ENCODE results near the gene CNKSR2.

CNKSR2 gene

DNA sequence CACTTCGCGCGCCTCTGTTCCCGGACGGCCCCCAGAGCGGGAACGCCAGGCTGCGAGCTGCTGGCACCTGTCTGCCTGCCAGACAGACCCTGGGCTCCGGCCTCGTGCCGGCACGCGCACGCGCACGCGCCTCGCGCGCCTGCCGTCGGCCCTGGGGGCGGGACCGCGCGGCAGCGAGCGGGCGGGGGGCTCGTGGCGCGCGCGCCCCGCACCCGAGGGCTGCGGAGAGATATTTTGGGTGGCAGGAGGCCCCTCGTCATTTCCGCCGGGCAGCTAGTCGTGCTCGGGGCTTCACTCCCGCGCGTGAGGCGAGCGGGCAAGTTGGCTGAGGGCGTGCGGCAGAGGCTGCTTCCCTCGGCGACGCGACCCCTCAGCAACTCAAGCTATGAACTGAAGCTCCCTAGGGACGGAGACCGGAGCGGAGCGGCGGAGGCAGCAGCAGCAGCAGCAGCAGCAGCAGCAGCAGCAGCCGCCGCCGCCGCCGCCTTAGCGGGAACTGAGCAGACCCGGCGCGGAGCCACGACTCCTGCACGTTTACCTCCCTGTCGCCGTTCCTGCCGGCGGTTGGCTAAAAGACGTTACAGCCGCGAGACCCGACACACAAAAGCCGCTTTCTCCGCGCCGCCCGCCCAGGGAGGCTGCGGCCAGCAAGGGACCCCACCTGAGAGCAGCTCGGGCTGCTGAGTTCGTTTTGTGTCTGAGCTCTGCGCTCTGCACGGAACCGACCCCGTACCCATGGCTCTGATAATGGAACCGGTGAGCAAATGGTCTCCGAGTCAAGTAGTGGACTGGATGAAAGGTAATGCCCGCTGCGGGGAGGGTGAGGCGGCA is at the start of gene CNKSR2:
TSS of gene CNKSR2 (plus strand) at position 256 of the 831 bp plus-strand sequence. CDS start at position 736, 480 bp downstream.
- peak; percentile 76 for DNase-seq

GRCh38 chrX:21354725-21355124 is 19.5 kb upstream of the CNKSR2 start:
- DNase-seq: no peak

DNA sequence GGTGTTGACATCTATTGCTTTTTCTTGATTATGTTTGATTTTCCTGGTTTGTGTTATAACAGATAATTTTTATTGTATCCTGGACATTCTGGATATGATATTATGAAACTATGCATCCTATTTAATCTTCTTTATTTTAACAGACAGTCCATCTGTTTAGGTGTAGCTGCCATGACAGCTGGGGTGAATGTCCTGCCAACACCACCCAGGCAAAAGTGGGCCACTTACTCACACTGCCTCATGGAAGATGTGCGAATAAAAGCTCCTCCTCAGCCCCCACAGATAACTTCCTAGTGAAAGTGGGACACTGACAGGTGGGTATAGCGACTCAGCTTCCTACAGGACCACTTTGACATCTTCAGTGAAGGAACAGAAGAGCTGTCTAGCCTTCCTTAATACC is 18.4 kb upstream of the CNKSR2 start:
- DNase-seq: no peak

DNA sequence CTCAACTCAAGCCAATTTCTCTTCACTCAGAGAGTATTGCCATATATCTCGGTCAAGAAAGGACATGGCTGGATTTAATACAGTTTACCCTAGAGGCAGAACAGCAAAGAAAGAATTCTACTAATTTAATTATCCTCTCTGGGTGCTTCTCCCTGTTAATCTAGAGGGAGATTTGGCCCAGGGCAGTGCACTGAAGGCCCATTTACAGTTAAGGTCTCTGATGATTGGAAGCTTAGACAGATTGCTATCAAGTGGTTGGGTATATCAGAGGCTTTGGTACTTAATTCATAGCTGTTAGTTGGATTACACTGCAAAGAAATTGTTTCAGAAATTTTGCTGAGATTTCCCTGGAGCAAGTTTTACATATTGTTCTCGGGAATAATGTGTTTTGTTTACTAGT is 4.6 kb upstream of the CNKSR2 start:
- DNase-seq: no peak

GRCh38 chrX:21373001-21373400 is 1.2 kb upstream of the CNKSR2 start:
- no peak for DNase-seq

- DNase-seq: peak; percentile 36
Observed at GRCh38 chrX:21373637-21374162, 518 bp upstream of the CNKSR2 start.

DNA sequence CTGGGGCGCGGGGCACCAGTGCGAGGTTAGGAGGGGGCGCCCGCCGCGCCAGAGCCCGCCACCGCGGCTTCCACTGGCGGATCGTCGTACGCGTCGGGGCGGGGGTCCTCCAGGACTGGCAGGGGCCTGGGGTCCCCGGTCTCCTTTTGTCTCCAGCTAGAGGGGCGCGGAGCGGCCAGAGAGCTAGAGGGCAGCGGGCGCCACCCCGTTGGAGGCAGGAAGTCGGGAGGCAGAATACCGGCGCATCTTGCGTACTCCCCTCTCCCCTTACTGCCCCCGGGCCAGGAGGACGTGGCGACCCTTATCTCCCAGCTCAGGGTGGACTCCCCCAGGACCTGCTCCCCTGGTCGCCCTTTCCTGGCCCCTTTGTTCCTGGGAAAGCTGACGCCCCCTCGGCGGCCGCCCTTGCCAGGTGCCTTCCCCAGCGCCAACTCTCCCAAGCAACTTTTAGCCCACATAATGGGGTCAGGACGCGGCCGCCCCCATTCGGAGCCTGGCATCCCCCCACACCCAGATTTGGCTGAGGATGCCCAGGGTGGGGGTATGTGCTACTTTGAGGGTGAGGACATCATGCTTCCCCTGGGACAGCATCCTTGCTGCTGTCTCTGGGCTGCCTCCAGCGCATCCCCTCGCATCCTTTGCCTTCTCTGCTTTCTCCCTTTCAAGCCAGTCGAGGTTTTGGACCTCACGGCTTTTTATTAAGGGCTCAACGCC is 933 bp downstream of the CNKSR2 start:
- DNase-seq: no peak

DNA sequence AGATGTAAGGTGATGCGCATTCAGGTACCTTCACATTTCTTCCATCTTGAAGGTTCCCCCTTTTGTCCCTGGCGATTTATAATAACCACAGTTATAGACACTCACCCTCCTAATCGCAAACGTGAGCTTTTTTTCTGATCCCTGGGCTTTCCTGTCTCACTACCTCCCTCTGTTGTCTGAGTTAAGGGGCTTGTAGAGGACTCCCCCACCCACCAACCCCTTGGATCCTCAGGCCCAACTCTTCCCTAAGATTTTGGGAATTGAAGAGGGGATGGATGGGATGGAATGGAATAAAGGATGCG is 1.4 kb downstream of the CNKSR2 start:
- peak; percentile 25 for DNase-seq

DNA sequence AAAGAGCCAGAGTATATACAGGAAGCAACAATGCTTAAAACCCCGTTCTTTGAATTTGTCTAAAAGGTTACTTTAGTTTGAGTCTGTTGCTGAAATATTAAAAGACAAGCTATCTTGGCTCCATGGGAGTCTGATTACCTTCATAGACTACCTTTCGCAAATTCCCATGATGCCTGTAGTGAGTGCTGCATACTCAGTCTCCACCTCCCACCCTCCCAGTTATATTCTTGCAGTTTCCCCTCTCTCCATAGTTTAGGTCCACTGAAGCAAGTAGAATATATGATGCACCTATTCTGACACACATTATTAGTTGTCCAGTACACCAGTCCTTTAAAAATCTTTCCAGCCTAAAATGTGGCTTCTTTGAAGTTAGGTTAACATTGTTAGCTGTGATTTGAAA is 2.4 kb downstream of the CNKSR2 start:
- no peak for DNase-seq

GRCh38 chrX:21379991-21380390 is 5.8 kb downstream of the CNKSR2 start:
- DNase-seq: no peak

DNA sequence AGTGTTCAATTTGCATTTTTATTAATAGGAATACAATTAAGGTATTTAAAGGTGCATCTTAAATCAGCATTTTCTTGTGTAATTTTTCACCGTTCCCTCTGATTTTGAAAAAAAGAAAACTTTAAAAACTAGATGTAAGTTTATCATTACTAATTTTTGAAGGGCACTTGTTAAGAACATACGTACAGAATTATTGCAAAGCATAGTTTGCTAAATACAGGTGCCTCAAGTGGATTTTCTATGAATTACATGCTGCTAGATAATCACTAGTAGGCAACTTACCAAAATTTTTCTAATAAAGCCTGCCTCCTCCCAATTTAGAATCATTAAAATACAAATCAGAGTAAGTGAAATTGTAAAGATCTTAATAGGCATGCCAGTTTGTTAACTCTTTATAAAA is 8.5 kb downstream of the CNKSR2 start:
- no peak for DNase-seq

GRCh38 chrX:21383546-21383945 is 9.3 kb downstream of the CNKSR2 start:
- no peak for DNase-seq

DNA sequence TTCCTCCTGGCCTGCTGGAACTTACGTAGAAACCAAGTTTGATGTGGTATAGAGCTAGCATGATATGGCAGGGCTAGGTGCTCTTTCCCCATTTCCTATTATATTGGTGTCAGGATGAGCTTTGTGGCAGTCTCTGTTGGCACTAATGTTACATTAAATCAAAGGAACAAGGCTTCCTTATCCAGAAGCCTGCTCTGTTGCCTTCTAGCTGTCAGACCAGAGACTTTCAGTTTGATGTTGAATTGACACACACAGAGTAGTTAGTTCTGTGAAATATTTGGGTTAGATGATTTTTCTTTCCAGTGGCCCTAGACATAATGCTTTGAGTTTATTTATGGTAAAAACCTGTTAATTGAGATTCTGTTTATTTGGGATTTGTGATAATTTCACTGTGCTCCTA is 10.0 kb downstream of the CNKSR2 start:
- no peak for DNase-seq

DNA sequence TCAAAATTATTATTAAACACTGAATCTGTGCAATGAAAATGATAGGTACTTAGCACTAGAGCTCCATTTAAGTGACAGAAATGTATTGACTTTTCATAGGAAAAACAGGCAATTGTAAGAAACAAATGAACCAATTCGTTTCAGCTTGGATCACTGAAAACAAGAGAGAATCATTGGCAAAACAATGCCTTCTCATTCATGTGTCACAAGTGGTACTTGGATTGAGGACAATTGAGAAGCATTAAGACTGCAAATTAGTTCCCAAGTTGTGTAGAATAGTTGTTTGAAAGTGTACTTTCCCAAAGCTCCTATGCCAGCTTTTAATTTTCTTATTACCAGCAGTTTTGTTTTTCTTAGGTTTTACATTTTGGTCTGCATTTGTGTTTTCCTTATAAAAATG is 20.6 kb downstream of the CNKSR2 start:
- no peak for DNase-seq

DNA sequence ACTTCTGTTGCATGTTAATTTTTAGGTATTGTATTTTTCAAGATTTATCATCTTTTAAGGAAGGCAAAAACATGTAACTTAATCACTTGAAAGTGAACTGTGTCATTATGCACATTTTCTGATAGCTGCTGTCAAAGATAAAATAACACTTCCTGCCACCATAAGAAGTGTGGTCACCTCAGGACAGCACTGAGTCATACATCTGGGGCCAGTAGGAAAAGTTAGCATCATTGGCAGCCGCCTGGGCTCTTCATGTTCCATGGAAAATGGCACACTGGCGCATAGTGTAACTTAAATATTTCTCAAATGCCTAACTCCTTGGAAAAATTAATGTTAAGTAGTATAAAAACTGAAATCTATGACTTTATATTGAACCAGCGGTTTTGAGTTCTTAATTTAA is 24.2 kb downstream of the CNKSR2 start:
- no peak for DNase-seq

GRCh38 chrX:21400408-21401121 is 26.3 kb downstream of the CNKSR2 start:
- no peak for DNase-seq

GRCh38 chrX:21408307-21408706 is 34.1 kb downstream of the CNKSR2 start:
- DNase-seq: no peak

DNA sequence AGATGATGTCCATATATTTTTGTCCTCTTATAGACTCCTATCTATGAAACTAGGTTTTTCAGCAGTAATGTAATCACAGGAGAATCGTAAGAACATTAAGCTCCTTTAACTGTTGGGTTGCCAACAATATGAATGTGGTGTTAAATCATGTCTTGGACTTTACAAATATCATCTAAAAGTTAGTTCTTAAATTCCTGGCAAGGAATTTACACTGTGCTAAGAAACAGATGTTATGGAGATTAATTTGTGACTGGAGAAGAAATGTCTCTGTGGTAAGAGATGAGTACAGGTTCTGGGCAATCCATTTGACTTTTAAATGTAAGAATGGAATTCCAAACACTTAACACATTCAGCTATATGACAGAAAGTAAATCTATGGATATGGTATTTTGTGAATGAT is 34.6 kb downstream of the CNKSR2 start:
- no peak for DNase-seq

DNA sequence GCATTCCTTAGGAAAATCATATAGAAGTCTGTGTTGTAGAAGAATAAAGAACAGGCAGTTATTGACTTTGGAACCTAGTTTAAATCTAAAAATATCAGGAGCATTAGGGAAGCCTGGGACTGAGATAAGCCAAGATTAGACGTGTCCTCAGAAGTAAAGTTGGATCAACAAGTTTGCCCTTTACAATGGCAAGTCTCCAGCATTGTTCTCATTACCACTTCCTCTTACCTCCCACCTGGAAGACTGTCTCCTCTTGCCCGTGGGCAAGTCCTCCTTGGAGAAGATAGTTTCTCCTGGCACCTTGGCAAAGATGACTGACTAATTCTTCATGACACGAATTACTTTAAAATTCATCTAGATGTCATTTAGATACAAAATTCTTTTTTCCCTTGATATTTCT is 37.8 kb downstream of the CNKSR2 start:
- no peak for DNase-seq

- DNase-seq: no peak
Observed at GRCh38 chrX:21412883-21413282, 38.7 kb downstream of the CNKSR2 start.

GRCh38 chrX:21427086-21427485 is 52.9 kb downstream of the CNKSR2 start:
- no peak for DNase-seq

DNA sequence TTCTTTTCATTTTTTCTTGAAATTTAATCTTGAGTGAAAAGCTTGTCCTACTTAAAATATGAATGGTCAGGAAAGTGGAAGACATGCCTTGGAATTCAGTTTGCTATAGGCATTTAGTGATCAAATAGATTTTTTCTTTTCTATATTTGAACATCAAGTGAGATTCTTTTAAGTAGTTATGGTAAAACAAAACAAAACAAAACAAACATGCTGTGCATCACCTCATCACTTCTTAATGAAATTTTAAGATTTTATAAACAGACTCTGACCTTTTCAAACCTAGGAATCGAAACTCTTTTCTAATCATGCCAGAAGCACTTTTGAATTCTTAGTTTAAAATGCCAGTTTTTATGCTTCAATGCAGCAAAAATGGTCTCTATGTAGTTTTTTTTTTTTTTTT is 62.8 kb downstream of the CNKSR2 start:
- no peak for DNase-seq

DNA sequence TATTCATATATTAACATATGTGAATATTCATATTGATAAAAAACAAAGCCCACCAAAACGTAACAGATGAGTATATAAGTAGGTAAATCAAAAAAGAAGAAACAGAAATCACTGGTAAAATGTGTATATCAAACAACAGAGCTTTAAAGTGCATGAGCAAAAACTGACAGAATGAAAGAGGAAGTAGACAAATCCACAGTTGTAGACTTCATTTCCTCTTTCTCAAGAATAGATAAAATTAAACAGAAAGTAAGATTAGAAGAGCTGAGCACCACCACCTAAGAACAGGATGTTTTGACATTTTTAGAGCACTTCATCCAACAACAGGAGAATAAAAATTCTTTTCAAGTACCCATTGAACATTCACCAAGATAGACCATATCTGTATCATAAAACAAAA is 64.6 kb downstream of the CNKSR2 start:
- no peak for DNase-seq

GRCh38 chrX:21440911-21441310 is 66.7 kb downstream of the CNKSR2 start:
- DNase-seq: no peak

Data from COR-L47 (cell line).